Hematopoietic multipotent progenitor cell treated with erythropoietin and hydrocortisone succinate and interleukin-3 and kit ligand, for 15 days (in vitro differentiated cells): ENCODE measurements around the gene MYL2.
"Not testable (repeated sequence)": the region's sequence is repeated elsewhere in the genome, so short reads cannot be mapped to it uniquely, and the experiment has no call there.

Source experiments
- DNase-seq: peaks from one replicate; pipeline ENCODE4 v3.0.0-alpha.2; 2015; ENCODE audit warnings: low spot score

MYL2 gene

GRCh38 chr12:110920324-110920910 is at the start of gene MYL2:
MYL2 (minus strand) TSS chr12:110920579; CDS start chr12:110920529, 50 bp downstream.
- DNase-seq, result no peak

DNA sequence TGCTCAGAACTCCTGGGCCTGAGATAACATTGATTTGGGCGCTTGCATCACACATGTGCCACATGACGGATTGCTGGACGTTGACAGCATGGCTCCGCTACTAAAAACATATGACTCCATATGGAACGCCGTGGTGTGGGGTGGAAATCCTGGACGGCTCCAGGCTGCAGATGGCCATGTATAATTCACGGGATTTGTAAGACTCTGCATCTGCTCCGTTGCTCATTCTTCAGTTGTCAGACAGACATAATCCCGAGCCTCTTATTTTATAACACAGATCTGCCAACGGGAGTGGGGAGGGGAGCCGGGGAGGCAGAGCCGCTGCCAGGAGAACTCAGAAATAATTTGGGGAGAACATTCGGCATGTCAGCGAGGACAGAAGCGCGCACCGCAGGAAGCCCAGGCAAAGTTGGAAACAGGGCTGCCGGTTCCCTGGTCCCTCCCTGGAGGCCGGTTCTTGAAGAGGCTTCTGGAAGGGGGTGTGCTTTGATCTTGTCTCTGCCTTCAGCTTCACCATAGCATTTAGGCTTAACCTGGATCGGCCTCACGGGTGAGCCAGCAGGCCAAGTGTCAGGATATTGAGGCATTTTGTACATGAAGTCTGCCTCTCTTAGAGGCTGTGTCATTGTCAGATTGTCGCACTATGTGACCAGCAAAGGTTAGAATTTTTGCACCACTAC is 45.8 kb upstream of the MYL2 start:
- DNase-seq, result no peak

GRCh38 chr12:110965574-110965973 is 45.2 kb upstream of the MYL2 start:
- no peak for DNase-seq

DNA sequence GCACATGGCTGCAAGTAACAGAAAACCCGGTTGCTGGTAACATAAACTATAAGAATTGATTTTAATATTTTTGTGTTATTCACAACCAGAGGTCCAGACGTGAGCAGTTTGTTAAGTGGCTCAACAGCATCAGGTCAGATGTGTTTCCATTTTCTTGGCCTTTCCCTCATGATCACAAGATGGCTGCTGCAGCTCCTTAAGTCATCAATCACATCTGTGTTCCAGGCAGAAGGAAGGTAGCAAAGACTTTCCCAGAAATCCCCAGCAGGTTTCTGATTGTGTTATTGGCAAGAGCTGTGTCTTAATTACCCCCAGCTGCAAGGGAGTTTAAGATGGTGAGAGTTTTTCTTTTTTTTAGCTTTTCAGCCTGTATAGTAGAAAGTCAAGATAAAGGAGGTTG is 40.4 kb upstream of the MYL2 start:
- no peak for DNase-seq

DNA sequence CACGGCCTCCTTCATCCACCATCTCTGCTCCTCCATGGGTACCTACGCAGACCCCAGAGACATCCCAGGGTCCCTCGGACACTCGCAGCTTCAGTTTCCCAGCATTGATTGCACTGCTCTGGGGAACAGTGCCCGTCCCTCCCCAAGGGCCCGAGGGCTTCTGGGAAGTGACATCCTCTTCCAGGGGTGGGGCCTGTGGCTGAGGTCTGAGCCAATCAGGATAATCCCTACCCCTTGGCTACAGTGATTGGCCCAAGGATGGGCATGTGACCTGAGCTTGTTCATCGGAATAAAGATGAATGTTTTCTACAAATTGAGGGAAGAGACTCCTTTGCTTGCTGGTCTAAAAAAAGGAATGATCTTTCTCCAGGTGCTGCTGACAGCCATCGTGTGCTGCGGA is 37.3 kb upstream of the MYL2 start:
- no peak for DNase-seq

- DNase-seq, result no peak
Observed at GRCh38 chr12:110957159-110957558, 36.8 kb upstream of the MYL2 start.

- not testable (repeated sequence) for DNase-seq
Observed at GRCh38 chr12:110950867-110951266, 30.5 kb upstream of the MYL2 start.

GRCh38 chr12:110950466-110950865 is 30.1 kb upstream of the MYL2 start:
- DNase-seq, result not testable (repeated sequence)

DNA sequence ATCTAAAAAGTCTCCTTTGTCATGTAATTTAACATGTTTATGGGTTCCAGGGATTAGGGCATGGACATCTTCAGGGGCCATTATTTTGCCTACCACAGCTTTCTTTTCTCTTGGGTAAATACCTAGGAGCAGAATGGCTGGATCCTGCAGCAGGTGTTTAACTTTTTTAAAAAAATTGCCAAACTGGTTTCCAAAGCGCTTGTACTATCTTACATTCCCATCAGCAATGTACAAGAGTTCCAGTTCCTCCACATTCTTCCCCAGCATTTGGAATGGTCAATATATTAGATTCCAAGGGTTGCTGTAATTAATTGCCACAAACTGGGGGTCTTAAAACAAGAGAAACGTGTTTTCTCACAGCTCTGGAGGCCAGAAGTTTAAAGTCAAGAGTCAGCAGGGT is 27.7 kb upstream of the MYL2 start:
- no peak for DNase-seq

GRCh38 chr12:110943373-110943772 is 23.0 kb upstream of the MYL2 start:
- DNase-seq, result no peak

- DNase-seq, result no peak
Observed at GRCh38 chr12:110941391-110941790, 21.0 kb upstream of the MYL2 start.

DNA sequence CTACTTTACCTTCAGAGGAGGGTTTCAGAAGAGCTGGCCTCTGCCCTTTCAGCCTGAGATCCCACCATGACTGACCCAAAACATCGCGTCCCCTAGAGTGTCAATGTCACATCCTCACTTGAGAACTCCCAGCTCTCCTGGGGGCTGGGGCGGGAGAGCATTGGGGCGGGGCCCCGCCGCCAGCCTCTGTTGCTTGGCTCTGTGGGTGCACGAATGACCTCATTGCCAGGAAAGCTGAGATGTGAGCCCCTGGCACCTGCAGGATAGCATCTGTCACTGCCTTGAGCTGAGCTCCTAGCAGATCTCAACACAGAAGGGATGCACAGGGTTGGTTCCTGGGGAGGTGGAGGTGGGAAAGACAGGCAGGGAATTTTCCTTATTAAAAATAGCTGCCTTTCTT is 20.6 kb upstream of the MYL2 start:
- DNase-seq, result no peak

DNA sequence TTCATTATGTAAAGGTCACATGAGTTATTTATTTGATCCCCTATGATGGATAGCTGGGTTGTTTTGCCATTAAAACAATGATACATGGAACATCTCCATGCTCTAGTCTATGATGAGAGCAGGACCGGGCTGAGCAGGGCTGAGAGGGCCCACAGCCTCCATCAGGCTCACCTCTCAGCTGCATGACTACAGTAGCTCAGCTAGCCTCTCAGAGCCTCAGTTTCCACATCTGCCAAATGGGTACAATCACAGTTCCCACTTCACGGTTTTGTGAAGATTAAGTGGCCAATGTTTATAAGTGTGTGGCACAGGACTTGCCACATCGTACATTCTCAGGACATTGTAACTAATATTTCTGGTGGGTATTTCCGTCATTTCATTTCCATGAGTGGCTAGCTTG is 19.9 kb upstream of the MYL2 start:
- DNase-seq, result no peak

DNA sequence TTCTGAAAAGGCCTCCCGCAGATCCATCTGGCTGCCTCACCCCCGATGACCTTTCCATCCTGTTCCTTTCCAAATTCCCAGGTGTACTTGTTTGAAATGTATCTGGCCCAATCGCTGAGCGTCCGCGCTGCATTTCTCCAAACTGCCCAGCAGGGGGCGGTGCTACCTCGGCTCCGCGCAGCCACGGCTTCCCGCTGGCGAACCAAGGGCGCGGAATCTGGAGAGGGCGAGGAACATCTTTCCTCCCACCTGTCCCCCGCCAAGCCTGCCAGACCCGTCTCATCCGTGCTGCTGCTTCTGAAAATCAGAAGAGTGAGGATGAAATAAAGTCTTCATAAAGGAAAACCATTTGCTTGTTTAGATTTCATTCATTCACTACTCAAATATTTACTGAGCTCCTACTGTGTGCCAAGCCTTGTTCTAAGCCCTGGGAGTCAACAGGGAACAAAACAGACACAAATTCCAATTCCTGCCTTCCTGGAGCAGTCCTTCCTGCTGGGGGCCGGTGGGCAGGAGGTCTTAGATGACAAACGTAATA is 16.8 kb upstream of the MYL2 start:
- DNase-seq, result peak; percentile 49

DNA sequence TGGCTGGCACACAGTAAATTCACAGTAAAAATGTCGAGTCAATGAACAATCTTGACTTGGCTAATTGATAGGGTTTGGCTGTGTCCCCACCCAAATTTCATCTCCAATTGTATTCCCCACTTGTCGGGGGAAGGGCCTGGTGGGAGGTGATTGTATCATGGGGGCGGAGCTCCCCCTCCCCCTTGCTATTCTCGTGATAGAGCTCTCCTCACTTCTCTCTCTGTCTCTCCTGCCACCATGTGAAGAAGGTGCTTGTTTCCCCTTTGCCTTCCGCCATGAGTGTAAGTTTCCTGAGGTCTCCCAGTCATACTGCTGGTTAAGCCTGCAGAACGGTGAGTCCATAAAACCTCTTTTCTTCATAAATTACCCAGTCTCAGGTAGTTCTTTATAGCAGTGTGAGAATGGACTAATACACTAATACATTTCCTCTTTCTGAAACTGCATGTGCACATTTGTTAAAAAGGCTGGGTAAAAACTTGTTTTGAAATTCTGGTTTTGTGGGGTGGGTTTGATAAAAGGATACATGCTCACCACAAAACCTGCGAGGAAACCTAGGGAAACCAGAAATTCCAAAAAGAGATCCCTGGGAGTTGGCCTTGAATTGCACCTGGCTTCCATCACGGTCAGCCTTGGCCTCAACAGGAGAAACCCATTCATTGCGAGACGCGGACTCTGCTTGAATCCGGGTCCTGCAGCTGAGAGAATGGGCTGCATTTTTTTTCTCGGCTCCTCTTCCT is 16.2 kb upstream of the MYL2 start:
- no peak for DNase-seq

- no peak for DNase-seq
Observed at GRCh38 chr12:110935588-110935987, 15.2 kb upstream of the MYL2 start.

DNA sequence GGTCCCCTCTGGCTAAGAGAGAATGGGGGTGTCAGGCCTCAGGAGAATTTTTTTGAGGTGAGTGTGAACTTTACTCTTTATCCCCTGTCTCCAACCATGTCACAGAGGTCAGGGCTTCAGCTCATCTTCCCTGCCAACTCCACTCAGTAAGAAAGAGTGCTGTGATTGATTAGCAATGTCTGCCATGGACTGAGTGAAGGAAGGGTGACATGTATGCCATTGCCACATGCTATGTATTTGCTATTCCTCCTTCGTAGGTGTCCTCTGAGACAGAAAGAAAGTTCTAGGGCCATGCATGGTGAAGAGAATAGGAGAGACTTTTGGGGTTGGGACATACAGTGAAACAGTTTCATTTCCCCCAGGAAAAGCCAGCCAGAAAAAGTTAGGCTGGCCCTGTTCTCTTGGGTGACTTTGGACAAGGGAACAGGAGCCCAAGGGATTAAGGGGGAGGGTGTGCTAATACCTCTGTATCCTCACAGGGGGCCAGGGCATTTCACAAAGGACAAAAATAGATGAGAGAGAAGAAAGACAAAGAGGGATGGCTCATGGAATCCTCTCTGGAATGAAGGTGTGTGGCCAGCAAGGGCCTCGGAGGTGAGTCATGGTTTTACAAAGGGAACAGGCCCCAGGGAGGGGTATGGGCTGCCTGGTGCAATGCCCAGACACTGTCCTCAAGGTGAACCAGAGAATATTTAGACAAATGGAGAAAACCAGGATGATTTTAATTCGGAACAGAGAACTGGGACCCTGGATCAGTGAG is 13.9 kb upstream of the MYL2 start:
- no peak for DNase-seq

DNA sequence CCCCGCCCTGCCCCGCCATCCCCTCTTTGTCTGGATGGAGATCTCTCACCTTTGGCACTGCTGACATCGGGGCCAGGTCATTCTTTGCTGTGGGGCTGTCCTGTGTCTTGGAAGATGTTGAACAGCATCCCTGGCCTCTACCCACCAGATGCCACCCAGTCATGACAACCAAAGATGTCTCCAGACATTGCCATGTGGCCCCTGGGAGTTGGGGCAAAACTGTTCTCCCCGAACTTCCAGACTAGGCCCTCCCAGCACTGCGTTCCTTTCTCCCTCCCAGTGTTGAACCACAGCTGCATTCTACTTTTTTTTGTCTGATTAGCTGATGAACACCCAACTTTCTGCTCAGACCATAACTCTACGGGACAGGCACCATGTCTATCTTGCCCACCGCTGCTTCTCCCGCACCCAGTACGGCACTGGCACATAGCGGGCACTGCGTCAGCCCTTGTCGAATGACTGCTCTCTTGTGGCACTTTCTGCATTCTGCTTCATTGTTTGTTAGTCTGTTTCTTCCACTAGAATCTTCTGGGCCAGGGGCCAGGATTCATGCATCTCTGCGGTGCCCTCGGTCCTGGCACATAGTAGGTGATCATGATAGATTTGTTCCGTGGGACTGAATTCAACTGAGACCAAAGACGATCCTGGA is 13.1 kb upstream of the MYL2 start:
- DNase-seq, result no peak

GRCh38 chr12:110932046-110932445 is 11.7 kb upstream of the MYL2 start:
- DNase-seq, result no peak

GRCh38 chr12:110931315-110931728 is 10.9 kb upstream of the MYL2 start:
- no peak for DNase-seq

GRCh38 chr12:110930348-110931314 is 10.3 kb upstream of the MYL2 start:
- no peak for DNase-seq
